Aorta (tissue), 5 donors: Measurements from ENCODE around the gene AP2B1. TPM values are rescaled to one million over a fixed set of nuclear protein-coding genes. Genes with fewer than 3 reads are reported as not detected.

Source experiments
- ATAC-seq: fragments of 200-7000 bp; cut with Tn5 transposase; one replicate; pipeline ENCODE4 v1.9.1; 2022; ENCODE audit warnings: moderate library complexity; ENCODE audit not compliant: low FRiP score
- DNase-seq, 2 donors: peaks; one replicate each; pipeline ENCODE4 v3.0.0-alpha.2; 2020
- H3K27ac ChIP-seq, 2 donors: one replicate each; pipeline ENCODE4 v1.5.1; 2013; ENCODE audit warnings: low read length in 2 of 2, mild to moderate bottlenecking in 2 of 2, moderate library complexity in 2 of 2, control low read depth in 1 of 2, inconsistent platforms in 1 of 2, low read depth in 1 of 2
- H3K27me3 ChIP-seq, 2 donors: one replicate each; pipeline ENCODE4 v1.6.1; 2013; ENCODE audit warnings: control low read depth in 1 of 2, low read length in 1 of 2, mild to moderate bottlenecking in 1 of 2, moderate library complexity in 1 of 2; ENCODE audit not compliant: insufficient read depth in 2 of 2, control insufficient read depth in 1 of 2
- H3K36me3 ChIP-seq, 2 donors: one replicate each; pipeline ENCODE4 v1.6.1; 2013; ENCODE audit warnings: control low read depth in 1 of 2, low read length in 1 of 2, mild to moderate bottlenecking in 1 of 2; ENCODE audit not compliant: insufficient read depth in 2 of 2, control insufficient read depth in 1 of 2
- H3K4me1 ChIP-seq, 2 donors: one replicate each; pipeline ENCODE4 v1.6.1; 2013; ENCODE audit warnings: low read length in 2 of 2, control low read depth in 1 of 2, mild to moderate bottlenecking in 1 of 2, moderate library complexity in 1 of 2; ENCODE audit not compliant: insufficient read depth in 2 of 2, control insufficient read depth in 1 of 2
- H3K4me3 ChIP-seq, 2 donors: one replicate each; pipeline ENCODE4 v1.5.1; 2013; ENCODE audit warnings: low read length in 2 of 2, control low read depth in 1 of 2, mild to moderate bottlenecking in 1 of 2
- H3K9me3 ChIP-seq: one replicate; pipeline ENCODE4 v1.6.1; 2013; ENCODE audit warnings: mild to moderate bottlenecking, low read length; ENCODE audit not compliant: control insufficient read depth
- WGBS, 2 donors: extraction: QIAGEN DNeasy Blood & Tissue Kit; methylation state at CpG; one replicate each; pipeline ENCODE4 v1.1.7; 2013; 5-methylcytosine and 5-hydroxymethylcytosine counted together
- intact Hi-C, 2 donors: fragments of 100-400 bp; cut with DNase I; formaldehyde crosslinking; loops; one replicate each; pipeline versions ENCODE4 v1.14.2 to v1.15.0; 2022
- polyA plus RNA-seq, 2 donors: library from polyadenylated mRNA; stranded (reverse); fragments of 200-250 nt; gene quantifications; one replicate each; pipeline ENCODE4 v1.2.3, GENCODE V29; 2013
- total RNA-seq, 2 donors: library from RNA; stranded (reverse); fragmentation: NEBNext Ultra II Directional; extraction: Animal tissue kit (Norgen Biotek cat#: 25700); gene quantifications; one replicate each; pipeline ENCODE4 v1.2.1, GENCODE V29; 2021
- donor health status: healthy with polysubstance abuse.
- donor health status: Bipolar disorder and iron deficiency.
- donor health status: DM: no; HTN: no; CAD: no.
- donor health status: DM: no; HTN: no; CAD: no.
- donor health status: DM: yes; HTN: yes; CAD: no.

The AP2B1 gene
- total and polyA plus RNA-seq, 4 donors, result 17.9 to 120 (median 66.7) TPM

GRCh38 chr17:35735036-35735805 lies 148.1 kb downstream of the AP2B1 start:
- H3K4me3 ChIP-seq, result no peak overlapping the region
- no peaks in the 10 kb centered on the region for H3K27me3 ChIP-seq
- 82 to 83% methylated on average over 28 to 29 of the region's 29 CpGs for WGBS, 2 donors
- H3K36me3 ChIP-seq, result no peaks in the 10 kb centered on the region
- H3K4me1 ChIP-seq, result no peaks in the 10 kb centered on the region
- H3K27ac ChIP-seq, result no peak overlapping the region
- ATAC-seq, result no peak
- H3K9me3 ChIP-seq, result no peaks in the 10 kb centered on the region
- intact Hi-C loops, result no loop called here
- no peak for DNase-seq

GRCh38 chr17:35736236-35736635 lies 149.1 kb downstream of the AP2B1 start:
- no peaks in the 10 kb centered on the region for H3K4me1 ChIP-seq
- 95 to 97% methylated on average over 5 of the region's 5 CpGs for WGBS, 2 donors
- DNase-seq (no peak), ATAC-seq (no peak)
- no peaks in the 10 kb centered on the region for H3K27me3 ChIP-seq
- intact Hi-C loops, result no loop called here
- H3K27ac ChIP-seq, result no peak overlapping the region
- H3K4me3 ChIP-seq, result no peak overlapping the region
- no peaks in the 10 kb centered on the region for H3K36me3 ChIP-seq
- H3K9me3 ChIP-seq, result no peaks in the 10 kb centered on the region

- intact Hi-C loops, result no loop called here
- DNase-seq (no peak), ATAC-seq (no peak)
- Histone ChIP-seq H3K4me1 (no peaks in the 10 kb centered on the region), H3K36me3 (no peaks in the 10 kb centered on the region), H3K27me3 (no peaks in the 10 kb centered on the region), H3K9me3 (no peaks in the 10 kb centered on the region), H3K4me3 (no peak overlapping the region), H3K27ac (no peak overlapping the region)
- WGBS, 2 donors, result 86 to 89% methylated on average over 5 of the region's 5 CpGs
Observed at GRCh38 chr17:35738519-35739133, 151.5 kb downstream of the AP2B1 start.

GRCh38 chr17:35740216-35740615 lies 153.1 kb downstream of the AP2B1 start:
- H3K27ac ChIP-seq, result no peak overlapping the region
- intact Hi-C loops, result no loop called here
- ATAC-seq (no peak), DNase-seq (no peak)
- H3K4me1 ChIP-seq, result no peaks in the 10 kb centered on the region
- H3K27me3 ChIP-seq, result no peaks in the 10 kb centered on the region
- WGBS, 2 donors, result 91 to 93% methylated on average over 7 of the region's 7 CpGs
- H3K36me3 ChIP-seq, result no peaks in the 10 kb centered on the region
- H3K9me3 ChIP-seq, result no peaks in the 10 kb centered on the region
- H3K4me3 ChIP-seq, result no peak overlapping the region

- no peak for ATAC-seq
- H3K9me3 ChIP-seq, result no peaks in the 10 kb centered on the region
- H3K27me3 ChIP-seq, result no peaks in the 10 kb centered on the region
- DNase-seq, result no peak
- H3K4me1 ChIP-seq, result no peaks in the 10 kb centered on the region
- 17 to 21% methylated on average over 68 to 73 of the region's 73 CpGs for WGBS, 2 donors
- no peak overlapping the region for H3K4me3 ChIP-seq
- intact Hi-C loops, result no loop called here
- no peak overlapping the region for H3K27ac ChIP-seq
- no peaks in the 10 kb centered on the region for H3K36me3 ChIP-seq
Observed at GRCh38 chr17:35740997-35741931, 154.1 kb downstream of the AP2B1 start.

- DNase-seq (no peak), ATAC-seq (no peak)
- no peaks in the 10 kb centered on the region for H3K9me3 ChIP-seq
- no peaks in the 10 kb centered on the region for H3K4me1 ChIP-seq
- no peak overlapping the region for H3K27ac ChIP-seq
- H3K27me3 ChIP-seq, result no peaks in the 10 kb centered on the region
- intact Hi-C loops, result no loop called here
- H3K4me3 ChIP-seq, result no peak overlapping the region
- WGBS, 2 donors, result 55% methylated on average over 7 of the region's 7 CpGs
- no peaks in the 10 kb centered on the region for H3K36me3 ChIP-seq
Observed at GRCh38 chr17:35742496-35742895, 155.4 kb downstream of the AP2B1 start.

GRCh38 chr17:35742896-35743477 lies 155.9 kb downstream of the AP2B1 start:
- DNase-seq, result no peak
- intact Hi-C loops, result no loop called here
- ATAC-seq, result no peak
- H3K27ac ChIP-seq, result no peak overlapping the region
- 63 to 66% methylated on average over 7 of the region's 7 CpGs for WGBS, 2 donors
- H3K27me3 ChIP-seq, result no peaks in the 10 kb centered on the region
- H3K36me3 ChIP-seq, result no peaks in the 10 kb centered on the region
- H3K4me1 ChIP-seq, result no peaks in the 10 kb centered on the region
- no peak overlapping the region for H3K4me3 ChIP-seq
- H3K9me3 ChIP-seq, result no peaks in the 10 kb centered on the region

GRCh38 chr17:35743626-35744328 lies 156.7 kb downstream of the AP2B1 start:
- intact Hi-C loops, result no loop called here
- no peak for DNase-seq

More at GRCh38 chr17:35743626-35744328, 156.7 kb downstream of the AP2B1 start:
- no peaks in the 10 kb centered on the region for H3K4me1 ChIP-seq
- H3K27me3 ChIP-seq, result no peaks in the 10 kb centered on the region
- WGBS, 2 donors, result 18 to 21% methylated on average over 7 of the region's 7 CpGs
- no peak for ATAC-seq
- no peak overlapping the region for H3K4me3 ChIP-seq
- no peak overlapping the region for H3K27ac ChIP-seq
- no peaks in the 10 kb centered on the region for H3K36me3 ChIP-seq
- no peaks in the 10 kb centered on the region for H3K9me3 ChIP-seq
